WTC11 (cell line): ENCODE measurements around the gene CDH18. TPM values are rescaled to one million over a fixed set of nuclear protein-coding genes. Genes with fewer than 3 reads are reported as not detected.

Experiments
- ATAC-seq: fragments of 200-7000 bp; cut with Tn5 transposase; 2 replicates; pipeline ENCODE4 v1.10.0; 2021; ENCODE audit warnings: mild to moderate bottlenecking, moderate library complexity
- CTCF ChIA-PET: fragments of 300-600 bp; sonication (Branson Sonifier 250); formaldehyde crosslinking; loops from one replicate; lab custom pipeline; 2021; ENCODE audit warnings: antibody characterized with exemption; lab: Charles Lee
- POLR2A ChIA-PET: fragments of 350-600 bp; sonication (Branson Sonifier 250); formaldehyde crosslinking; loops from one replicate; lab custom pipeline; 2021; ENCODE audit warnings: antibody characterized with exemption; lab: Charles Lee
- DNase-seq: peaks from one replicate; pipeline ENCODE4 v3.0.0; 2021; ENCODE audit warnings: low spot score
- H3K27ac Mint-ChIP-seq: 2 replicates; pipeline ENCODE4 v1.8.0; 2021; ENCODE audit warnings: mixed read lengths
- H3K27me3 Mint-ChIP-seq: 2 replicates; pipeline ENCODE4 v1.8.0; 2021; ENCODE audit warnings: low read depth, mild to moderate bottlenecking, moderate library complexity, mixed read lengths
- H3K36me3 Mint-ChIP-seq: 2 replicates; pipeline ENCODE4 v1.8.0; 2021; ENCODE audit warnings: mixed read lengths
- H3K4me1 Mint-ChIP-seq: 2 replicates; pipeline ENCODE4 v1.8.0; 2022; ENCODE audit warnings: mixed read lengths
- H3K4me3 Mint-ChIP-seq: 2 replicates; pipeline ENCODE4 v1.8.0; 2021; ENCODE audit warnings: mild to moderate bottlenecking, moderate library complexity, mixed read lengths
- H3K9me3 Mint-ChIP-seq: 2 replicates; pipeline ENCODE4 v1.8.0; 2021; ENCODE audit warnings: mixed read lengths
- ETV6 ChIP-seq: sonication (generic); formaldehyde crosslinking; IDR thresholded peaks from 2 replicates; pipeline ENCODE4 v1.8.1; 2022; ENCODE audit warnings: mild to moderate bottlenecking, missing genetic modification reagents
- FOXK1 ChIP-seq: sonication (generic); formaldehyde crosslinking; IDR thresholded peaks from 2 replicates; pipeline ENCODE4 v1.8.0; 2022; ENCODE audit warnings: mild to moderate bottlenecking, moderate library complexity, missing genetic modification reagents
- NR1H2 ChIP-seq: sonication (generic); formaldehyde crosslinking; IDR thresholded peaks from 2 replicates; pipeline ENCODE4 v1.9.0; 2021; ENCODE audit warnings: mild to moderate bottlenecking, moderate library complexity, missing genetic modification reagents
- OVOL2 ChIP-seq: fragments of 250-450 bp; sonication (Bioruptor Pico); IDR thresholded peaks from 2 replicates; pipeline ENCODE4 v1.9.0; 2021; ENCODE audit warnings: mild to moderate bottlenecking, borderline replicate concordance
- PRRX2 ChIP-seq: fragments of 250-450 bp; sonication (Bioruptor Pico); IDR thresholded peaks from 2 replicates; pipeline ENCODE4 v1.8.0; 2021; ENCODE audit warnings: mild to moderate bottlenecking
- TP53 ChIP-seq: sonication (generic); formaldehyde crosslinking; IDR thresholded peaks from 2 replicates; pipeline ENCODE4 v1.8.1; 2023; ENCODE audit warnings: mild to moderate bottlenecking, missing genetic modification reagents
- ZNF281 ChIP-seq: sonication (generic); formaldehyde crosslinking; IDR thresholded peaks from 2 replicates; pipeline ENCODE4 v1.8.0; 2023; ENCODE audit warnings: mild to moderate bottlenecking, missing genetic modification reagents
- total RNA-seq: library from RNA; stranded (reverse); gene quantifications from 3 replicates; pipeline ENCODE4 v1.2.3, GENCODE V29; 2021
- TF ChIP-seq, protein P1 (sequence below): sonication (generic); formaldehyde crosslinking; conservative IDR thresholded peaks from 2 replicates; pipeline ENCODE4 v1.8.1; 2023; ENCODE audit warnings: mild to moderate bottlenecking, low read depth, missing genetic modification reagents, moderate library complexity
- TF ChIP-seq, protein P2 (sequence below): sonication (generic); formaldehyde crosslinking; IDR thresholded peaks from 2 replicates; pipeline ENCODE4 v1.8.0; 2022; ENCODE audit warnings: missing genetic modification reagents
- TF ChIP-seq, protein P3 (sequence below): sonication (generic); formaldehyde crosslinking; IDR thresholded peaks from 2 replicates; pipeline ENCODE4 v1.8.1; 2023; ENCODE audit warnings: mild to moderate bottlenecking, missing genetic modification reagents, moderate library complexity
- TF ChIP-seq, protein P4 (sequence below): sonication (generic); formaldehyde crosslinking; IDR thresholded peaks from 2 replicates; pipeline ENCODE4 v1.8.0; 2023; ENCODE audit warnings: missing genetic modification reagents, mild to moderate bottlenecking, borderline replicate concordance

The CDH18 gene
- total RNA-seq, 1 experiment from 2014 or later: 0.24 TPM

GRCh38 chr5:19733612-19734495, 254.1 kb downstream of the CDH18 start:
- ChIA-PET CTCF (no interaction called here), POLR2A (interaction anchor here (0.6 to 0.7 kb wide), 2 partner anchors 40 to 66 kb away, joined by 3 to 5 read pairs; no protein-coding TSS in a partner anchor)
- no peak overlapping the region for H3K27ac Mint-ChIP-seq
- peaks cover 19% of the 10 kb centered on the region for H3K9me3 Mint-ChIP-seq
- H3K36me3 Mint-ChIP-seq: peaks cover 24% of the 10 kb centered on the region
- DNase-seq: no peak
- H3K27me3 Mint-ChIP-seq: no peaks in the 10 kb centered on the region; the same call in none of the 2 replicates
- ATAC-seq: peak; percentile 65
- TF ChIP-seq, protein P1, sequence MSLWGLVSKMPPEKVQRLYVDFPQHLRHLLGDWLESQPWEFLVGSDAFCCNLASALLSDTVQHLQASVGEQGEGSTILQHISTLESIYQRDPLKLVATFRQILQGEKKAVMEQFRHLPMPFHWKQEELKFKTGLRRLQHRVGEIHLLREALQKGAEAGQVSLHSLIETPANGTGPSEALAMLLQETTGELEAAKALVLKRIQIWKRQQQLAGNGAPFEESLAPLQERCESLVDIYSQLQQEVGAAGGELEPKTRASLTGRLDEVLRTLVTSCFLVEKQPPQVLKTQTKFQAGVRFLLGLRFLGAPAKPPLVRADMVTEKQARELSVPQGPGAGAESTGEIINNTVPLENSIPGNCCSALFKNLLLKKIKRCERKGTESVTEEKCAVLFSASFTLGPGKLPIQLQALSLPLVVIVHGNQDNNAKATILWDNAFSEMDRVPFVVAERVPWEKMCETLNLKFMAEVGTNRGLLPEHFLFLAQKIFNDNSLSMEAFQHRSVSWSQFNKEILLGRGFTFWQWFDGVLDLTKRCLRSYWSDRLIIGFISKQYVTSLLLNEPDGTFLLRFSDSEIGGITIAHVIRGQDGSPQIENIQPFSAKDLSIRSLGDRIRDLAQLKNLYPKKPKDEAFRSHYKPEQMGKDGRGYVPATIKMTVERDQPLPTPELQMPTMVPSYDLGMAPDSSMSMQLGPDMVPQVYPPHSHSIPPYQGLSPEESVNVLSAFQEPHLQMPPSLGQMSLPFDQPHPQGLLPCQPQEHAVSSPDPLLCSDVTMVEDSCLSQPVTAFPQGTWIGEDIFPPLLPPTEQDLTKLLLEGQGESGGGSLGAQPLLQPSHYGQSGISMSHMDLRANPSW (CRISPR knock-in tag): no peak
- TF ChIP-seq NR1H2 (CRISPR knock-in tag) (no peak), ETV6 (CRISPR knock-in tag) (no peak), FOXK1 (CRISPR knock-in tag) (no peak), ZNF281 (CRISPR knock-in tag) (no peak), PRRX2 (CRISPR knock-in tag) (no peak), OVOL2 (CRISPR knock-in tag) (no peak), TP53 (no peak)
- TF ChIP-seq, protein P2, sequence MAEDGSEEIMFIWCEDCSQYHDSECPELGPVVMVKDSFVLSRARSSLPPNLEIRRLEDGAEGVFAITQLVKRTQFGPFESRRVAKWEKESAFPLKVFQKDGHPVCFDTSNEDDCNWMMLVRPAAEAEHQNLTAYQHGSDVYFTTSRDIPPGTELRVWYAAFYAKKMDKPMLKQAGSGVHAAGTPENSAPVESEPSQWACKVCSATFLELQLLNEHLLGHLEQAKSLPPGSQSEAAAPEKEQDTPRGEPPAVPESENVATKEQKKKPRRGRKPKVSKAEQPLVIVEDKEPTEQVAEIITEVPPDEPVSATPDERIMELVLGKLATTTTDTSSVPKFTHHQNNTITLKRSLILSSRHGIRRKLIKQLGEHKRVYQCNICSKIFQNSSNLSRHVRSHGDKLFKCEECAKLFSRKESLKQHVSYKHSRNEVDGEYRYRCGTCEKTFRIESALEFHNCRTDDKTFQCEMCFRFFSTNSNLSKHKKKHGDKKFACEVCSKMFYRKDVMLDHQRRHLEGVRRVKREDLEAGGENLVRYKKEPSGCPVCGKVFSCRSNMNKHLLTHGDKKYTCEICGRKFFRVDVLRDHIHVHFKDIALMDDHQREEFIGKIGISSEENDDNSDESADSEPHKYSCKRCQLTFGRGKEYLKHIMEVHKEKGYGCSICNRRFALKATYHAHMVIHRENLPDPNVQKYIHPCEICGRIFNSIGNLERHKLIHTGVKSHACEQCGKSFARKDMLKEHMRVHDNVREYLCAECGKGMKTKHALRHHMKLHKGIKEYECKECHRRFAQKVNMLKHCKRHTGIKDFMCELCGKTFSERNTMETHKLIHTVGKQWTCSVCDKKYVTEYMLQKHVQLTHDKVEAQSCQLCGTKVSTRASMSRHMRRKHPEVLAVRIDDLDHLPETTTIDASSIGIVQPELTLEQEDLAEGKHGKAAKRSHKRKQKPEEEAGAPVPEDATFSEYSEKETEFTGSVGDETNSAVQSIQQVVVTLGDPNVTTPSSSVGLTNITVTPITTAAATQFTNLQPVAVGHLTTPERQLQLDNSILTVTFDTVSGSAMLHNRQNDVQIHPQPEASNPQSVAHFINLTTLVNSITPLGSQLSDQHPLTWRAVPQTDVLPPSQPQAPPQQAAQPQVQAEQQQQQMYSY: no peak
- TF ChIP-seq, protein P3, sequence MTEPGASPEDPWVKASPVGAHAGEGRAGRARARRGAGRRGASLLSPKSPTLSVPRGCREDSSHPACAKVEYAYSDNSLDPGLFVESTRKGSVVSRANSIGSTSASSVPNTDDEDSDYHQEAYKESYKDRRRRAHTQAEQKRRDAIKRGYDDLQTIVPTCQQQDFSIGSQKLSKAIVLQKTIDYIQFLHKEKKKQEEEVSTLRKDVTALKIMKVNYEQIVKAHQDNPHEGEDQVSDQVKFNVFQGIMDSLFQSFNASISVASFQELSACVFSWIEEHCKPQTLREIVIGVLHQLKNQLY (CRISPR knock-in tag): no peak
- TF ChIP-seq, protein P4, sequence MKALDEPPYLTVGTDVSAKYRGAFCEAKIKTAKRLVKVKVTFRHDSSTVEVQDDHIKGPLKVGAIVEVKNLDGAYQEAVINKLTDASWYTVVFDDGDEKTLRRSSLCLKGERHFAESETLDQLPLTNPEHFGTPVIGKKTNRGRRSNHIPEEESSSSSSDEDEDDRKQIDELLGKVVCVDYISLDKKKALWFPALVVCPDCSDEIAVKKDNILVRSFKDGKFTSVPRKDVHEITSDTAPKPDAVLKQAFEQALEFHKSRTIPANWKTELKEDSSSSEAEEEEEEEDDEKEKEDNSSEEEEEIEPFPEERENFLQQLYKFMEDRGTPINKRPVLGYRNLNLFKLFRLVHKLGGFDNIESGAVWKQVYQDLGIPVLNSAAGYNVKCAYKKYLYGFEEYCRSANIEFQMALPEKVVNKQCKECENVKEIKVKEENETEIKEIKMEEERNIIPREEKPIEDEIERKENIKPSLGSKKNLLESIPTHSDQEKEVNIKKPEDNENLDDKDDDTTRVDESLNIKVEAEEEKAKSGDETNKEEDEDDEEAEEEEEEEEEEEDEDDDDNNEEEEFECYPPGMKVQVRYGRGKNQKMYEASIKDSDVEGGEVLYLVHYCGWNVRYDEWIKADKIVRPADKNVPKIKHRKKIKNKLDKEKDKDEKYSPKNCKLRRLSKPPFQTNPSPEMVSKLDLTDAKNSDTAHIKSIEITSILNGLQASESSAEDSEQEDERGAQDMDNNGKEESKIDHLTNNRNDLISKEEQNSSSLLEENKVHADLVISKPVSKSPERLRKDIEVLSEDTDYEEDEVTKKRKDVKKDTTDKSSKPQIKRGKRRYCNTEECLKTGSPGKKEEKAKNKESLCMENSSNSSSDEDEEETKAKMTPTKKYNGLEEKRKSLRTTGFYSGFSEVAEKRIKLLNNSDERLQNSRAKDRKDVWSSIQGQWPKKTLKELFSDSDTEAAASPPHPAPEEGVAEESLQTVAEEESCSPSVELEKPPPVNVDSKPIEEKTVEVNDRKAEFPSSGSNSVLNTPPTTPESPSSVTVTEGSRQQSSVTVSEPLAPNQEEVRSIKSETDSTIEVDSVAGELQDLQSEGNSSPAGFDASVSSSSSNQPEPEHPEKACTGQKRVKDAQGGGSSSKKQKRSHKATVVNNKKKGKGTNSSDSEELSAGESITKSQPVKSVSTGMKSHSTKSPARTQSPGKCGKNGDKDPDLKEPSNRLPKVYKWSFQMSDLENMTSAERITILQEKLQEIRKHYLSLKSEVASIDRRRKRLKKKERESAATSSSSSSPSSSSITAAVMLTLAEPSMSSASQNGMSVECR: no peak
- H3K4me3 Mint-ChIP-seq: no peak overlapping the region
- H3K4me1 Mint-ChIP-seq: peaks cover 21% of the 10 kb centered on the region
